ENCODE results near the gene ATP6AP1.

DNA sequence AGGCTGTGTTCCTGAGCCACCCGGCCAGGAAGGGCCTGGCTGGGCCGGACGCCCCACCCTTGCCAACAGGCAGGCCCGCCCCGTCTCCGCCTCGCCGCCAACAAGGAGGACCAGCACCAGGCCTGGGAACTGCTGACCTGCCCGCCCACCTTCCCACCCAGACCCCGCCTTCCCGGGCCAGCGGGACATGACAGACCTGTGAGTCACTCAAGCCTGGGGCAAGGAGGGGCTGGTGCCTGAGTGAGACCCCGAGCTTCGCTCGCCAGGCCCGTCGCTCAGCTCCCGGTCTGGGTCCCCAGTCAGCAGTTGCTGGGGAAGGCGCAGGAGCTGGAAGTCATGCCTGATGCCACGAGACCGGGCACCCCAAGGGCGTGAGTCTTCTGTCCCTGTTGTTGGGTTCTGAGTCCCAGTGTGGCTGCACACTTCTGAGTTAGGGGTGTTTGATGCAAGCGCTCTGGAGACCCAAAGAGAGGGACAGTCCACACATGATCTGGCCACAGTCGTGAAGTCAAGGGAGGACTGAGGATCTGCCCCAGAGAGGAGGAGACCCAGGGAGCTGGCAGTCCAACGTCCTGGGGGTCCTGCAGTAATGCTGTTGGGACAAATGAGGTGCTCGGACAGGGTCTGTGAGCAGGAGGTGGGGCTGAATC lies 19.1 kb upstream of the ATP6AP1 start, which contains the start of gene DNASE1L1:
- TF ChIP-seq, protein P1, sequence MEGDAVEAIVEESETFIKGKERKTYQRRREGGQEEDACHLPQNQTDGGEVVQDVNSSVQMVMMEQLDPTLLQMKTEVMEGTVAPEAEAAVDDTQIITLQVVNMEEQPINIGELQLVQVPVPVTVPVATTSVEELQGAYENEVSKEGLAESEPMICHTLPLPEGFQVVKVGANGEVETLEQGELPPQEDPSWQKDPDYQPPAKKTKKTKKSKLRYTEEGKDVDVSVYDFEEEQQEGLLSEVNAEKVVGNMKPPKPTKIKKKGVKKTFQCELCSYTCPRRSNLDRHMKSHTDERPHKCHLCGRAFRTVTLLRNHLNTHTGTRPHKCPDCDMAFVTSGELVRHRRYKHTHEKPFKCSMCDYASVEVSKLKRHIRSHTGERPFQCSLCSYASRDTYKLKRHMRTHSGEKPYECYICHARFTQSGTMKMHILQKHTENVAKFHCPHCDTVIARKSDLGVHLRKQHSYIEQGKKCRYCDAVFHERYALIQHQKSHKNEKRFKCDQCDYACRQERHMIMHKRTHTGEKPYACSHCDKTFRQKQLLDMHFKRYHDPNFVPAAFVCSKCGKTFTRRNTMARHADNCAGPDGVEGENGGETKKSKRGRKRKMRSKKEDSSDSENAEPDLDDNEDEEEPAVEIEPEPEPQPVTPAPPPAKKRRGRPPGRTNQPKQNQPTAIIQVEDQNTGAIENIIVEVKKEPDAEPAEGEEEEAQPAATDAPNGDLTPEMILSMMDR (IDR thresholded peaks at IDR 0.05): no peak
- no peak for TF ChIP-seq ZFX (IDR thresholded peaks at IDR 0.05; ENCODE audit: borderline replicate concordance)
